ENCODE data around the gene DHX36.

DNA sequence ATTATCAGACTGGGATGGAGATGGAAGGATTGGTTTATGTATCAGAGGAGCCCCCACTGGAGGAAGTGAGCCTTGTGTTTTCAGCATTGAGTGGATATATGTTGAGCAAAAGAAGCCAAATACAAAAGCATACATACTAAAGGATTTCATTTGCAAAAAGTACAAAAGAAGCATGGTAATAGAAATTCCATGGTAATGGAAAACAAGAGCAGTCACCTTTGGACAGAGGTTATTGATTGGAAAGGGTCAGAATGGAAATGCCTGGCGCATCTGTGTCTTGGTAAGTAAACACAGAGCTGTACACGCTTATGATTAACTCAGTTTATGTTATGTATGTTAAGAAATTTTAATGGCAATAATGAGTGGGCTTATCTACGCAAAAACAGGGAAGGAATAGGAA, 72.7 kb downstream of the DHX36 start:
- TF ChIP-seq, protein P1, sequence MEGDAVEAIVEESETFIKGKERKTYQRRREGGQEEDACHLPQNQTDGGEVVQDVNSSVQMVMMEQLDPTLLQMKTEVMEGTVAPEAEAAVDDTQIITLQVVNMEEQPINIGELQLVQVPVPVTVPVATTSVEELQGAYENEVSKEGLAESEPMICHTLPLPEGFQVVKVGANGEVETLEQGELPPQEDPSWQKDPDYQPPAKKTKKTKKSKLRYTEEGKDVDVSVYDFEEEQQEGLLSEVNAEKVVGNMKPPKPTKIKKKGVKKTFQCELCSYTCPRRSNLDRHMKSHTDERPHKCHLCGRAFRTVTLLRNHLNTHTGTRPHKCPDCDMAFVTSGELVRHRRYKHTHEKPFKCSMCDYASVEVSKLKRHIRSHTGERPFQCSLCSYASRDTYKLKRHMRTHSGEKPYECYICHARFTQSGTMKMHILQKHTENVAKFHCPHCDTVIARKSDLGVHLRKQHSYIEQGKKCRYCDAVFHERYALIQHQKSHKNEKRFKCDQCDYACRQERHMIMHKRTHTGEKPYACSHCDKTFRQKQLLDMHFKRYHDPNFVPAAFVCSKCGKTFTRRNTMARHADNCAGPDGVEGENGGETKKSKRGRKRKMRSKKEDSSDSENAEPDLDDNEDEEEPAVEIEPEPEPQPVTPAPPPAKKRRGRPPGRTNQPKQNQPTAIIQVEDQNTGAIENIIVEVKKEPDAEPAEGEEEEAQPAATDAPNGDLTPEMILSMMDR (IDR thresholded peaks at IDR 0.05; ENCODE audit: poor library complexity) = no peak
- no peak for TF ChIP-seq EZH2phosphoT487 (IDR thresholded peaks at IDR 0.05; ENCODE audit: low read depth, severe bottlenecking, unreplicated experiment)
